MM.1S (cell line): ENCODE measurements around the gene MYO9A.
A peak's percentile ranks its signal among the peaks of the same experiment; 100 is the strongest.

Source experiments
- DNase-seq: peaks from one replicate; pipeline ENCODE4 v3.0.0-alpha.2; 2015
- H2AFZ ChIP-seq: fragments of 300-600 bp; sonication (generic); 2 replicates; pipeline ENCODE4 v1.6.0; 2016; ENCODE audit warnings: antibody characterized with exemption, low read length
- H3F3A ChIP-seq: fragments of 300-600 bp; sonication (generic); 2 replicates; pipeline ENCODE4 v1.6.1; 2016; ENCODE audit warnings: mild to moderate bottlenecking, antibody characterized with exemption, low read length, moderate library complexity, mixed read lengths; ENCODE audit not compliant: insufficient read depth
- H3K27ac ChIP-seq: fragments of 300-600 bp; sonication (generic); 2 replicates; pipeline ENCODE4 v1.5.1; 2016; ENCODE audit warnings: mild to moderate bottlenecking, low read length
- H3K27me3 ChIP-seq: fragments of 300-600 bp; sonication (generic); replicated peaks from 2 replicates; pipeline ENCODE4 v1.6.0; 2016; ENCODE audit warnings: low read length; ENCODE audit not compliant: insufficient read depth
- H3K36me3 ChIP-seq: fragments of 300-600 bp; sonication (generic); replicated peaks from 2 replicates; pipeline ENCODE4 v1.6.1; 2016; ENCODE audit warnings: mild to moderate bottlenecking, low read length, mixed read lengths; ENCODE audit not compliant: insufficient read depth
- H3K4me1 ChIP-seq: fragments of 300-600 bp; sonication (generic); 2 replicates; pipeline ENCODE4 v1.6.1; 2016; ENCODE audit warnings: low read length, mixed read lengths
- H3K4me2 ChIP-seq: fragments of 300-600 bp; sonication (generic); 2 replicates; pipeline ENCODE4 v1.6.0; 2016; ENCODE audit warnings: low read depth, low read length
- H3K4me3 ChIP-seq: fragments of 300-600 bp; sonication (generic); 2 replicates; pipeline ENCODE4 v1.5.1; 2016; ENCODE audit warnings: low read length, mixed read lengths
- H3K79me2 ChIP-seq: fragments of 300-600 bp; sonication (generic); 2 replicates; pipeline ENCODE4 v1.6.1; 2016; ENCODE audit warnings: mixed run types, low read length, mixed read lengths
- H3K9ac ChIP-seq: fragments of 300-600 bp; sonication (generic); 2 replicates; pipeline ENCODE4 v1.6.1; 2016; ENCODE audit warnings: low read length, mixed read lengths
- H3K9me2 ChIP-seq: fragments of 300-600 bp; sonication (generic); replicated peaks from 2 replicates; pipeline ENCODE4 v1.6.1; 2016; ENCODE audit warnings: mild to moderate bottlenecking, low read length, mixed read lengths; ENCODE audit not compliant: insufficient read depth
- H3K9me3 ChIP-seq: fragments of 300-600 bp; sonication (generic); replicated peaks from 2 replicates; pipeline ENCODE4 v1.6.1; 2016; ENCODE audit warnings: mild to moderate bottlenecking, low read length, mixed read lengths; ENCODE audit not compliant: insufficient read depth
- H4K20me1 ChIP-seq: fragments of 300-600 bp; sonication (generic); 2 replicates; pipeline ENCODE4 v1.6.1; 2016; ENCODE audit warnings: mild to moderate bottlenecking, low read length, moderate library complexity, mixed read lengths; ENCODE audit not compliant: insufficient read depth
- CTCF ChIP-seq: fragments of 300-600 bp; sonication (generic); IDR thresholded peaks from 2 replicates; pipeline ENCODE4 v1.5.1; 2016; ENCODE audit warnings: antibody characterized with exemption, low read length, mixed read lengths
- EZH2 ChIP-seq: fragments of 300-600 bp; sonication (generic); optimal IDR thresholded peaks from 2 replicates; pipeline ENCODE3; 2017; ENCODE audit warnings: low read depth, mild to moderate bottlenecking, antibody characterized with exemption, low read length, mixed read lengths
- EZH2phosphoT487 ChIP-seq: fragments of 300-600 bp; sonication (generic); IDR thresholded peaks from 2 replicates; pipeline ENCODE4 v1.6.1; 2018; ENCODE audit warnings: antibody characterized with exemption, low read length

MYO9A gene

GRCh38 chr15:71801935-71802655 is 315.9 kb downstream of the MYO9A start:
- Histone ChIP-seq H3K4me3 (no peak overlapping the region), H3K4me2 (no peak overlapping the region), H3K9me2 (no peaks in the 10 kb centered on the region), H2AFZ (no peak overlapping the region), H3K4me1 (no peaks in the 10 kb centered on the region), H3K9ac (no peak overlapping the region), H4K20me1 (no peaks in the 10 kb centered on the region), H3K79me2 (no peaks in the 10 kb centered on the region), H3K27ac (no peak overlapping the region), H3F3A (peaks cover 3% of the 10 kb centered on the region; the same call in 1 of the 2 replicates), H3K27me3 (no peaks in the 10 kb centered on the region), H3K9me3 (no peaks in the 10 kb centered on the region), H3K36me3 (no peaks in the 10 kb centered on the region)
- DNase-seq = no peak
- TF ChIP-seq CTCF (no peak), EZH2 (no peak), EZH2phosphoT487 (no peak)

- Histone ChIP-seq H3K36me3 (no peaks in the 10 kb centered on the region), H3K79me2 (no peaks in the 10 kb centered on the region), H3K4me1 (no peaks in the 10 kb centered on the region), H3K9ac (no peak overlapping the region), H3K4me3 (no peak overlapping the region), H4K20me1 (no peaks in the 10 kb centered on the region), H2AFZ (no peak overlapping the region), H3F3A (peaks cover 3% of the 10 kb centered on the region; the same call in 1 of the 2 replicates), H3K9me3 (no peaks in the 10 kb centered on the region), H3K27me3 (no peaks in the 10 kb centered on the region), H3K4me2 (no peak overlapping the region), H3K27ac (no peak overlapping the region), H3K9me2 (no peaks in the 10 kb centered on the region)
- peak; percentile 53 for DNase-seq
- TF ChIP-seq EZH2 = no peak
- peak; percentile 65 for TF ChIP-seq CTCF
- no peak for TF ChIP-seq EZH2phosphoT487
Measured at GRCh38 chr15:71800835-71801745, 316.9 kb downstream of the MYO9A start.

- no peak overlapping the region for H3K4me2 ChIP-seq
- H3K9me2 ChIP-seq = no peaks in the 10 kb centered on the region
- H4K20me1 ChIP-seq = no peaks in the 10 kb centered on the region
- H2AFZ ChIP-seq = no peak overlapping the region
- peaks cover 3% of the 10 kb centered on the region; the same call in 1 of the 2 replicates for H3F3A ChIP-seq
- no peak overlapping the region for H3K9ac ChIP-seq
- no peak overlapping the region for H3K27ac ChIP-seq
- no peak overlapping the region for H3K4me3 ChIP-seq
- no peaks in the 10 kb centered on the region for H3K36me3 ChIP-seq
- H3K9me3 ChIP-seq = no peaks in the 10 kb centered on the region
- no peaks in the 10 kb centered on the region for H3K27me3 ChIP-seq
- no peaks in the 10 kb centered on the region for H3K79me2 ChIP-seq
- H3K4me1 ChIP-seq = no peaks in the 10 kb centered on the region
- DNase-seq = no peak
- TF ChIP-seq EZH2phosphoT487 (no peak), CTCF (no peak), EZH2 (no peak)
Measured at GRCh38 chr15:71800190-71800589, 317.8 kb downstream of the MYO9A start.
